Panc1 (cell line): ENCODE results near the gene KCNQ1OT1. TPM values are rescaled to one million over a fixed set of nuclear protein-coding genes. Genes with fewer than 3 reads are reported as not detected.

Experiments
- ATAC-seq: fragments of 200-7000 bp; cut with Tn5 transposase; 2 replicates; pipeline ENCODE4 v1.9.1; 2020; ENCODE audit warnings: mild to moderate bottlenecking, moderate library complexity
- BruUV-seq: library from RNA; stranded (reverse); fragments of 400-500 nt; replicated peaks from 2 replicates; lab custom pipeline; 2021; lab: Mats Ljungman, UMichigan
- CTCF ChIA-PET: fragments of 300-600 bp; sonication (Branson Sonifier 250); formaldehyde crosslinking; loops from one replicate; lab custom pipeline; 2022; ENCODE audit warnings: antibody characterized with exemption; lab: Charles Lee
- POLR2A ChIA-PET: fragments of 300-600 bp; sonication (Branson Sonifier 250); formaldehyde crosslinking; loops from one replicate; lab custom pipeline; 2022; ENCODE audit warnings: antibody characterized with exemption; lab: Charles Lee
- DNase-seq: peaks from one replicate; pipeline ENCODE4 v3.0.0-alpha.2; 2010; ENCODE audit warnings: low read depth, low spot score
- H3K27ac ChIP-seq: 2 replicates; pipeline ENCODE4 v1.5.1; 2011; ENCODE audit warnings: mild to moderate bottlenecking, low read length, inconsistent platforms
- H3K27me3 ChIP-seq: fragments of 200-500 bp; sonication (Bioruptor generic); 2 replicates; pipeline ENCODE4 v1.6.0; 2014; ENCODE audit warnings: low read length, inconsistent platforms; ENCODE audit not compliant: control insufficient read depth, insufficient read depth
- H3K36me3 ChIP-seq: fragments of 200-500 bp; sonication (Bioruptor generic); 2 replicates; pipeline ENCODE4 v1.5.1; 2014; ENCODE audit warnings: inconsistent platforms, mild to moderate bottlenecking, low read length, moderate library complexity; ENCODE audit not compliant: control insufficient read depth, insufficient read depth
- H3K4me1 ChIP-seq: 2 replicates; pipeline ENCODE4 v1.5.1; 2011; ENCODE audit warnings: inconsistent platforms, mild to moderate bottlenecking, low read length, moderate library complexity; ENCODE audit not compliant: control insufficient read depth, insufficient read depth
- H3K4me3 ChIP-seq, 2 experiments: 2 replicates each; pipeline ENCODE4 v1.5.1; 2011 to 2012; ENCODE audit warnings: low read depth in 2 of 2, low read length in 2 of 2, mild to moderate bottlenecking in 2 of 2, inconsistent platforms in 1 of 2, moderate library complexity in 1 of 2
- H3K9me3 ChIP-seq: fragments of 200-500 bp; sonication (Bioruptor generic); 2 replicates; pipeline ENCODE4 v1.5.1; 2014; ENCODE audit warnings: low read depth, mild to moderate bottlenecking, inconsistent platforms, low read length, moderate library complexity; ENCODE audit not compliant: control insufficient read depth, insufficient read depth
- CTCF ChIP-seq: fragments of 450-650 bp; IDR thresholded peaks from 2 replicates; pipeline ENCODE4 v1.5.1; 2017; ENCODE audit warnings: mild to moderate bottlenecking
- POLR2AphosphoS5 ChIP-seq: IDR thresholded peaks from 2 replicates; pipeline ENCODE4 v1.6.1; 2012; ENCODE audit warnings: mild to moderate bottlenecking, low read depth, low read length, moderate library complexity
- REST ChIP-seq, 2 experiments: IDR thresholded peaks; 2 replicates each; pipeline ENCODE4 v1.6.1; 2011 to 2012; ENCODE audit warnings: low read depth in 2 of 2, control low read depth in 1 of 2, low read length in 1 of 2, mild to moderate bottlenecking in 1 of 2, moderate library complexity in 1 of 2; ENCODE audit not compliant: insufficient read depth in 1 of 2
- SIN3A ChIP-seq: IDR thresholded peaks from 2 replicates; pipeline ENCODE4 v1.6.1; 2012; ENCODE audit warnings: low read depth, mild to moderate bottlenecking, low read length, moderate library complexity, borderline replicate concordance; ENCODE audit not compliant: insufficient read depth
- TCF7L2 ChIP-seq: IDR thresholded peaks from 2 replicates; pipeline ENCODE4 v1.6.1; 2011; ENCODE audit warnings: mild to moderate bottlenecking, low read depth, low read length, inconsistent platforms
- in situ Hi-C: cut with HindIII; loops from 2 replicates; pipeline ENCODE4 v1.10.0; 2016; ENCODE audit warnings: low sequenced_read_pairs, low pct_unique_long_range_greater_than_20kb
- intact Hi-C: fragments of 100-400 bp; cut with micrococcal nuclease; formaldehyde crosslinking; loops from one replicate; pipeline ENCODE4 v1.10.0; 2022; ENCODE audit not compliant: unreplicated experiment
- total RNA-seq: library from RNA; stranded (reverse); gene quantifications from one replicate; pipeline ENCODE4 v1.2.1, GENCODE V29; 2021; ENCODE audit not compliant: unreplicated experiment

The KCNQ1OT1 gene
- total RNA-seq, 1 experiment from 2014 or later: 1.3 TPM

- intact Hi-C loops: loop anchor here (10.0 kb wide), 2 partner anchors 147 to 193 kb away; partner anchors contain the start of gene CDKN1C
- no peak for DNase-seq
- ChIA-PET CTCF (no interaction called here), POLR2A (no interaction called here)
- Histone ChIP-seq H3K27me3 (no peaks in the 10 kb centered on the region), H3K4me1 (no peaks in the 10 kb centered on the region), H3K36me3 (no peaks in the 10 kb centered on the region), H3K4me3 (no peak overlapping the region), H3K27ac (no peak overlapping the region), H3K9me3 (no peaks in the 10 kb centered on the region)
- TF ChIP-seq REST (IDR thresholded peaks at IDR 0.05; ENCODE audit: insufficient read depth in 1 of 2, low read depth in 2 of 2, low read length in 1 of 2) (no peak), SIN3A (no peak), POLR2AphosphoS5 (no peak), TCF7L2 (no peak), CTCF (no peak)
- BruUV-seq: no TSS peak
- no peak for ATAC-seq
- in situ Hi-C loops: no loop called here
These were observed 8.4 kb downstream of the KCNQ1OT1 start for GRCh38 chr11:2691355-2691761.

- Histone ChIP-seq H3K27me3 (no peaks in the 10 kb centered on the region), H3K4me1 (no peaks in the 10 kb centered on the region), H3K36me3 (no peaks in the 10 kb centered on the region), H3K27ac (no peak overlapping the region), H3K4me3 (no peak overlapping the region), H3K9me3 (no peaks in the 10 kb centered on the region)
- ChIA-PET CTCF (no interaction called here), POLR2A (no interaction called here)
- no peak for ATAC-seq
- no peak for DNase-seq
- BruUV-seq: no TSS peak
- no peak for TF ChIP-seq SIN3A
- no peak for TF ChIP-seq CTCF
- TF ChIP-seq TCF7L2: no peak
- no peak for TF ChIP-seq POLR2AphosphoS5
- no peak for TF ChIP-seq REST (IDR thresholded peaks at IDR 0.05; ENCODE audit: insufficient read depth in 1 of 2, low read depth in 2 of 2, low read length in 1 of 2)
- intact Hi-C loops: loop anchor here (10.0 kb wide), 2 partner anchors 146 to 194 kb away; partner anchors contain the start of gene CDKN1C
- in situ Hi-C loops: no loop called here
These were observed 9.0 kb downstream of the KCNQ1OT1 start for GRCh38 chr11:2690596-2691354.
